Measurements from ENCODE around the gene DSCAML1. TPM values are rescaled to one million over a fixed set of nuclear protein-coding genes. Genes with fewer than 3 reads are reported as not detected.

DSCAML1 gene
- total RNA-seq, 1 donor from 2014 or later, result 4.0 TPM

GRCh38 chr11:117468888-117469287 lies 328.1 kb downstream of the DSCAML1 start:
- no peak for DNase-seq (ENCODE audit: low read depth)
- no peak overlapping the region for H3K4me3 ChIP-seq (ENCODE audit: low read depth, low read length)
- peak; percentile 14 for TF ChIP-seq CTCF (conservative IDR thresholded peaks at IDR 0.05; ENCODE audit: low read depth, low read length)

GRCh38 chr11:117467770-117468169 lies 329.2 kb downstream of the DSCAML1 start:
- no peak for TF ChIP-seq CTCF (conservative IDR thresholded peaks at IDR 0.05; ENCODE audit: low read depth, low read length)
- no peak for DNase-seq (ENCODE audit: low read depth)
- no peak overlapping the region for H3K4me3 ChIP-seq (ENCODE audit: low read depth, low read length)

- no peak overlapping the region for H3K4me3 ChIP-seq (ENCODE audit: low read depth, low read length)
- no peak for TF ChIP-seq CTCF (conservative IDR thresholded peaks at IDR 0.05; ENCODE audit: low read depth, low read length)
- DNase-seq (ENCODE audit: low read depth), result no peak
Observed at GRCh38 chr11:117466966-117467365, 330.1 kb downstream of the DSCAML1 start.

GRCh38 chr11:117465236-117465997 lies 331.6 kb downstream of the DSCAML1 start:
- no peak for TF ChIP-seq CTCF (conservative IDR thresholded peaks at IDR 0.05; ENCODE audit: low read depth, low read length)
- DNase-seq (ENCODE audit: low read depth), result no peak
- no peak overlapping the region for H3K4me3 ChIP-seq (ENCODE audit: low read depth, low read length)

- DNase-seq (ENCODE audit: low read depth), result no peak
- no peak for TF ChIP-seq CTCF (conservative IDR thresholded peaks at IDR 0.05; ENCODE audit: low read depth, low read length)
Observed at GRCh38 chr11:117464778-117465177, 332.2 kb downstream of the DSCAML1 start.

GRCh38 chr11:117462864-117463247 lies 334.2 kb downstream of the DSCAML1 start:
- H3K4me3 ChIP-seq (ENCODE audit: low read depth, low read length), result no peak overlapping the region
- DNase-seq (ENCODE audit: low read depth), result no peak
- no peak for TF ChIP-seq CTCF (conservative IDR thresholded peaks at IDR 0.05; ENCODE audit: low read depth, low read length)

More at GRCh38 chr11:117464778-117465177, 332.2 kb downstream of the DSCAML1 start:
- no peak overlapping the region for H3K4me3 ChIP-seq (ENCODE audit: low read depth, low read length)
